Lower lobe of right lung (tissue), 2 donors: Measurements from ENCODE around the gene PBXIP1. TPM values are rescaled to one million over a fixed set of nuclear protein-coding genes. Genes with fewer than 3 reads are reported as not detected.

ENCODE experiments used
- ATAC-seq, 2 donors: fragments of 200-7000 bp; cut with Tn5 transposase; one replicate each; pipeline ENCODE4 v1.9.1; 2020 to 2022; ENCODE audit warnings: mild to moderate bottlenecking in 2 of 2, moderate library complexity in 2 of 2
- DNase-seq: peaks from one replicate; pipeline ENCODE4 v3.0.0-alpha.2; 2020
- H3K27ac ChIP-seq: fragments of 200-600 bp; one replicate; pipeline ENCODE4 v1.8.0; 2022
- H3K27me3 ChIP-seq: fragments of 200-600 bp; one replicate; pipeline ENCODE4 v1.8.0; 2022; ENCODE audit warnings: low read depth
- H3K36me3 ChIP-seq: fragments of 200-600 bp; one replicate; pipeline ENCODE4 v1.8.0; 2022; ENCODE audit warnings: mild to moderate bottlenecking
- H3K4me1 ChIP-seq: fragments of 200-600 bp; one replicate; pipeline ENCODE4 v1.8.0; 2022
- H3K4me3 ChIP-seq: fragments of 200-600 bp; one replicate; pipeline ENCODE4 v1.8.0; 2022; ENCODE audit warnings: mild to moderate bottlenecking
- H3K9me3 ChIP-seq: fragments of 200-600 bp; one replicate; pipeline ENCODE4 v1.8.0; 2022
- intact Hi-C: fragments of 100-400 bp; cut with DNase I; formaldehyde crosslinking; loops from one replicate; pipeline ENCODE4 v1.11.0; 2022
- total RNA-seq: library from RNA; stranded (reverse); fragmentation: NEBNext Ultra II Directional; extraction: Animal tissue kit (Norgen Biotek cat#: 25700); gene quantifications from one replicate; pipeline ENCODE4 v1.2.1, GENCODE V29; 2021
- TF ChIP-seq, protein P1 (sequence below): fragments of 200-600 bp; IDR thresholded peaks from one replicate; pipeline ENCODE4 v1.8.0; 2022; ENCODE audit warnings: antibody characterized with exemption, mild to moderate bottlenecking
- donor health status: DM: no; HTN: yes; CAD: no; lungs with severe emphysema.

The PBXIP1 gene
- total RNA-seq, 1 donor from 2014 or later: 68.1 TPM

DNA sequence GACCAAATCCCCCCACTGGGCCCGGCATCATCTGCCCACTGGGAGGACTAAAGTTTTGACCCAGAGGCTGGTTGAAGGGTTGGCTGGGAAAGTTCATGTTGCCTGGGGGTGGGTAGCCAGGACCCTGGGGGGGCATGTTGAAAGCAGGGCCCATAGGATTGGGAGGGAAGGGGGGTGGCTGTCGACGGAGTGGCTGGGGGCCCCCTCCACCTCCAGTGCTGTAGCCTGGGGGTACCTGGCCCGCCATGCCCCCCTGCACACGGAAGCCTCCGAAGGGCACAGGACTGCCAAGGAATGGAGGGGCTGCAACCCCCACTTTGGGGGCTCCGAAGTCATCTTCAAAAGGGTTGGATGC is 3.5 kb upstream of the PBXIP1 start:
- H3K4me1 ChIP-seq: peaks cover 45% of the 10 kb centered on the region
- H3K27me3 ChIP-seq: no peaks in the 10 kb centered on the region
- no peak overlapping the region for H3K27ac ChIP-seq
- no peak overlapping the region for H3K4me3 ChIP-seq
- ATAC-seq (no peak), DNase-seq (no peak)
- TF ChIP-seq, protein P1, sequence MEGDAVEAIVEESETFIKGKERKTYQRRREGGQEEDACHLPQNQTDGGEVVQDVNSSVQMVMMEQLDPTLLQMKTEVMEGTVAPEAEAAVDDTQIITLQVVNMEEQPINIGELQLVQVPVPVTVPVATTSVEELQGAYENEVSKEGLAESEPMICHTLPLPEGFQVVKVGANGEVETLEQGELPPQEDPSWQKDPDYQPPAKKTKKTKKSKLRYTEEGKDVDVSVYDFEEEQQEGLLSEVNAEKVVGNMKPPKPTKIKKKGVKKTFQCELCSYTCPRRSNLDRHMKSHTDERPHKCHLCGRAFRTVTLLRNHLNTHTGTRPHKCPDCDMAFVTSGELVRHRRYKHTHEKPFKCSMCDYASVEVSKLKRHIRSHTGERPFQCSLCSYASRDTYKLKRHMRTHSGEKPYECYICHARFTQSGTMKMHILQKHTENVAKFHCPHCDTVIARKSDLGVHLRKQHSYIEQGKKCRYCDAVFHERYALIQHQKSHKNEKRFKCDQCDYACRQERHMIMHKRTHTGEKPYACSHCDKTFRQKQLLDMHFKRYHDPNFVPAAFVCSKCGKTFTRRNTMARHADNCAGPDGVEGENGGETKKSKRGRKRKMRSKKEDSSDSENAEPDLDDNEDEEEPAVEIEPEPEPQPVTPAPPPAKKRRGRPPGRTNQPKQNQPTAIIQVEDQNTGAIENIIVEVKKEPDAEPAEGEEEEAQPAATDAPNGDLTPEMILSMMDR: no peak
- peaks cover 37% of the 10 kb centered on the region for H3K36me3 ChIP-seq
- H3K9me3 ChIP-seq: no peaks in the 10 kb centered on the region
- intact Hi-C loops: no loop called here

DNA sequence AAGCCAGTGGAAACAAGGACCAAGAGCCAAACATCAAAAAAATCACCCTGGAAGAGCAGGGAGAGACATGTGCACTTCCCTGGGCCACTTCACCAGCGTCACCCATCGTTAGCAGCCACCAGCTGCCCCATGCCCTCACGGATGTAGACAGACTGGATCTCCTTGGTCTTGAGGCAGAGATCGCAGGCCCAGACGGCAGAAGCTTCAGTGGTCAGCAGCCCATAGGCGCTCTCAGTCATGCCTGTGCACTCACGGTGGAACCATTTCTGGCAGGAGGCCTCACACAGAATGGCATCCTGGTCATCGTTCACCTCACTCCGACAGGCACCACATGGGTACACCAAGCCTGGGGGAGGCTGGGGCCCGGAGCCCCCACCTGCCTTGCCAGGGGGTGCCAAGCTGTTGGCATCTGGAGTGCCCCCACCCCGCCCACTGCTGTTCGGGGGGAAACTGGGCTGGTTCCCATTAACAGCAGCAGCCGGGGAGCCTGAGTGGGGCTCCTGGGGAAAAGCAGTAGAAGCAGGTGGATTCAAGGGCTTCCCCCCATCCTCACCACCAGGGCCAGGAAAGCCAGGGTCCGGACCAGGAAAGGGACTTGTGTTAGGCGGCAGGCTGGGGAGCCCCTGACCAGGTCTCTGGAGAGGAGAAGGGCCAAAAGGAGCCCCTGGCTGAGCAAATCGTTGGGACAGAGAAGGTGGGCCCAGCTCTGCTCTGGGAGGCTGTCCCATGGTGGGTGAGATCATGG is 3.0 kb upstream of the PBXIP1 start:
- intact Hi-C loops: no loop called here
- ATAC-seq (no peak), DNase-seq (no peak)
- H3K4me1 ChIP-seq: peaks cover 51% of the 10 kb centered on the region
- no peaks in the 10 kb centered on the region for H3K9me3 ChIP-seq
- peaks cover 32% of the 10 kb centered on the region for H3K36me3 ChIP-seq
- TF ChIP-seq, protein P1: no peak
- H3K27ac ChIP-seq: no peak overlapping the region
- H3K4me3 ChIP-seq: no peak overlapping the region
- H3K27me3 ChIP-seq: no peaks in the 10 kb centered on the region

DNA sequence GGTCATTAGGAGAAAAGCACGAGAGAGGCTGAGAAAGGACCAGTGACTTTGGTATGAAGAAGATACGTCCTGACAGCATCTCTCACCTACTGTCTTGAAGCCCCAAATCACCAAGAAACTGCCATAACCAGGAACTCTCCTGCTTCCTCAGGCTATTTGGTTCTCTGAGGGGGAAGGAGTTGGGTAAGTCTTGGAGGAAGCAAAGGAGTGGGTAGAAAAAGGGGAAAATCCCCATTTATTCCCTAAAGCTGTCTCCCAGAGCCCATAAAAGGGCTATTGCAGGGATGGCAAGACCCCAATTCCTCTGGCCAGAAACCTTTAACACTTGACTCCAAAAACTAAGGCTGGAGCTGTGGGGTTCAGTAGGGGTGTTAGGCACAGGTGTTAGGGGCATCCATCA is 2.1 kb upstream of the PBXIP1 start:
- H3K4me1 ChIP-seq: peaks cover 54% of the 10 kb centered on the region
- H3K27me3 ChIP-seq: no peaks in the 10 kb centered on the region
- no peak for DNase-seq
- ATAC-seq: no peak
- no peak overlapping the region for H3K27ac ChIP-seq
- H3K36me3 ChIP-seq: peaks cover 24% of the 10 kb centered on the region
- no peaks in the 10 kb centered on the region for H3K9me3 ChIP-seq
- TF ChIP-seq, protein P1: no peak
- no peak overlapping the region for H3K4me3 ChIP-seq
- intact Hi-C loops: no loop called here

GRCh38 chr1:154957091-154957657 is 1.3 kb upstream of the PBXIP1 start:
- ATAC-seq (no peak), DNase-seq (no peak)
- H3K4me3 ChIP-seq: no peak overlapping the region
- no peak overlapping the region for H3K27ac ChIP-seq
- H3K9me3 ChIP-seq: no peaks in the 10 kb centered on the region
- H3K4me1 ChIP-seq: peaks cover 51% of the 10 kb centered on the region
- H3K27me3 ChIP-seq: no peaks in the 10 kb centered on the region
- H3K36me3 ChIP-seq: peaks cover 17% of the 10 kb centered on the region
- intact Hi-C loops: no loop called here
- TF ChIP-seq, protein P1: no peak

- Histone ChIP-seq H3K4me3 (peak overlapping the region; percentile 65), H3K9me3 (no peaks in the 10 kb centered on the region), H3K27ac (peak overlapping the region; percentile 80), H3K4me1 (peaks cover 49% of the 10 kb centered on the region), H3K36me3 (peaks cover 18% of the 10 kb centered on the region), H3K27me3 (no peaks in the 10 kb centered on the region)
- TF ChIP-seq, protein P1: no peak
- ATAC-seq: no peak
- DNase-seq: no peak
- intact Hi-C loops: no loop called here
Observed at GRCh38 chr1:154956544-154956941, 644 bp upstream of the PBXIP1 start.
